Esophagus (tissue), 2 donors: ENCODE results near the gene FAM227B. TPM values are rescaled to one million over a fixed set of nuclear protein-coding genes. Genes with fewer than 3 reads are reported as not detected.

Source experiments
- H3K27ac ChIP-seq, 2 donors: one replicate each; pipeline ENCODE4 v1.5.1; 2013; ENCODE audit warnings: low read depth in 2 of 2, mild to moderate bottlenecking in 2 of 2, inconsistent platforms in 1 of 2, low read length in 1 of 2, moderate library complexity in 1 of 2
- H3K27me3 ChIP-seq, 2 donors: one replicate each; pipeline ENCODE4 v1.6.1; 2013; ENCODE audit warnings: low read length in 2 of 2, control low read depth in 1 of 2, mild to moderate bottlenecking in 1 of 2; ENCODE audit not compliant: insufficient read depth in 2 of 2, control insufficient read depth in 1 of 2
- H3K36me3 ChIP-seq, 2 donors: one replicate each; pipeline ENCODE4 v1.6.1; 2013; ENCODE audit warnings: low read length in 1 of 2; ENCODE audit not compliant: control insufficient read depth in 2 of 2, insufficient read depth in 2 of 2
- H3K4me1 ChIP-seq, 2 donors: one replicate each; pipeline ENCODE4 v1.6.1; 2013; ENCODE audit warnings: low read length in 1 of 2; ENCODE audit not compliant: control insufficient read depth in 2 of 2, insufficient read depth in 2 of 2
- H3K4me3 ChIP-seq, 2 donors: one replicate each; pipeline ENCODE4 v1.5.1; 2013; ENCODE audit warnings: low read length in 2 of 2, mild to moderate bottlenecking in 2 of 2, low read depth in 1 of 2, moderate library complexity in 1 of 2
- H3K9me3 ChIP-seq, 2 donors: one replicate each; pipeline ENCODE4 v1.6.1; 2013; ENCODE audit warnings: mild to moderate bottlenecking in 2 of 2, low read depth in 1 of 2, low read length in 1 of 2, moderate library complexity in 1 of 2; ENCODE audit not compliant: control insufficient read depth in 2 of 2, insufficient read depth in 1 of 2
- WGBS, 2 donors: extraction: QIAGEN DNeasy Blood & Tissue Kit; methylation state at CpG; one replicate each; pipeline ENCODE4 v1.1.7; 2013; 5-methylcytosine and 5-hydroxymethylcytosine counted together
- polyA plus RNA-seq, 2 donors: library from polyadenylated mRNA; stranded (reverse); fragments of 200-250 nt; gene quantifications; one replicate each; pipeline ENCODE4 v1.2.3, GENCODE V29; 2013
- donor health status: healthy with polysubstance abuse.
- donor health status: Bipolar disorder and iron deficiency.

FAM227B gene
- polyA plus RNA-seq, 2 donors, result 1.1 to 2.0 TPM

GRCh38 chr15:49464522-49464921 lies 156.1 kb downstream of the FAM227B start:
- 89 to 91% methylated on average over 3 of the region's 3 CpGs for WGBS, 2 donors
- Histone ChIP-seq H3K4me1 (no peaks in the 10 kb centered on the region), H3K36me3 (no peaks in the 10 kb centered on the region), H3K4me3 (no peak overlapping the region), H3K27ac (no peak overlapping the region), H3K9me3 (no peaks in the 10 kb centered on the region), H3K27me3 (no peaks in the 10 kb centered on the region)

GRCh38 chr15:49462232-49462844 lies 158.3 kb downstream of the FAM227B start:
- no peaks in the 10 kb centered on the region for H3K9me3 ChIP-seq
- H3K27me3 ChIP-seq, result no peaks in the 10 kb centered on the region
- 51 to 62% methylated on average over 2 of the region's 2 CpGs for WGBS, 2 donors
- no peak overlapping the region for H3K27ac ChIP-seq
- H3K4me1 ChIP-seq, result no peaks in the 10 kb centered on the region
- no peaks in the 10 kb centered on the region for H3K36me3 ChIP-seq
- no peak overlapping the region for H3K4me3 ChIP-seq

- Histone ChIP-seq H3K27ac (no peak overlapping the region), H3K36me3 (no peaks in the 10 kb centered on the region), H3K27me3 (no peaks in the 10 kb centered on the region), H3K4me1 (no peaks in the 10 kb centered on the region), H3K9me3 (no peaks in the 10 kb centered on the region), H3K4me3 (no peak overlapping the region)
- 45 to 54% methylated on average over 2 of the region's 2 CpGs for WGBS, 2 donors
Measured at GRCh38 chr15:49460411-49460941, 160.1 kb downstream of the FAM227B start.

- Histone ChIP-seq H3K4me1 (no peaks in the 10 kb centered on the region), H3K9me3 (no peaks in the 10 kb centered on the region), H3K4me3 (no peak overlapping the region), H3K36me3 (no peaks in the 10 kb centered on the region), H3K27me3 (no peaks in the 10 kb centered on the region), H3K27ac (no peak overlapping the region)
- 25 to 26% methylated on average over 2 of the region's 2 CpGs for WGBS, 2 donors
Measured at GRCh38 chr15:49458145-49458544, 162.5 kb downstream of the FAM227B start.

GRCh38 chr15:49456166-49456565 lies 164.5 kb downstream of the FAM227B start:
- H3K4me1 ChIP-seq, result no peaks in the 10 kb centered on the region
- no peaks in the 10 kb centered on the region for H3K27me3 ChIP-seq
- no peak overlapping the region for H3K4me3 ChIP-seq
- H3K36me3 ChIP-seq, result no peaks in the 10 kb centered on the region
- no peaks in the 10 kb centered on the region for H3K9me3 ChIP-seq
- no peak overlapping the region for H3K27ac ChIP-seq

DNA sequence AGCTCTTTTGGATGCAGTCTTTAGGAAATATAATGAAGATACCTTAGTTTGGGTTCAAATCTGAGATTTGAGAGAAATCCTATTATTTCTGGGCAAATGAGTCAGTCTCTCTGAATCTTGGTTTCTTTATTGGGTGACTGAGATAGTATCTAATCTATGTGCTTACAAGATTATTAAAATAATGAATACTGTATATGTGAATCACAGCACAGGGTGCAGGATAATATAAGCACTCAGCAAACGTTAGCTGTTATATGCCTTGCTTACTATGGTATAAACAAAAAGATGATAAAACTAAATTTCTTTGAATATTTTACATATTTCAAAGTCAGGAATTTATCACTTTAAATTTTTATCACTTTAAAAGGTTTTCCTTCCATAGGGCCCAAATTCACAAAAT lies 168.0 kb downstream of the FAM227B start:
- Histone ChIP-seq H3K9me3 (no peaks in the 10 kb centered on the region), H3K36me3 (no peaks in the 10 kb centered on the region), H3K27ac (no peak overlapping the region), H3K4me1 (no peaks in the 10 kb centered on the region), H3K27me3 (no peaks in the 10 kb centered on the region), H3K4me3 (no peak overlapping the region)
- 63 to 72% methylated on average over 1 of the region's 1 CpG for WGBS, 2 donors

DNA sequence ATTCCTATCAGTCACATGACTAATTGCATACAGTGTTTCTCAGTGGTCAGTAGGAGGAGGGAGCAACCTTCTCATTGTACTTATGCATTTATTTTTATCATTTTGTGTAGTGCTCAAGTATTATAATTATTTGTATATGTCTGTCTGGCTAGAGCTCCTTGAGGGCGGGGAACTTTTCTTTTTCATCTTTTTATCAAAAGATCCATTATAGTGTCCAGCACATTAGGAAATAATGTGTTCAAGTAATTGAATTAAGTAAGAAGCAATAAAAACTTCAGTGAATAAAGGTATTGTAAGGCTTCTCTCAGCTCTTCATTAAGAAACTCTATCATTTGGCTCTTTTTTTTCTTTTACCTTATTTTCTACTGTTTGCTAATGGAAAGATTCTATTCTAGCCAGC lies 178.8 kb downstream of the FAM227B start:
- Histone ChIP-seq H3K4me3 (no peak overlapping the region), H3K9me3 (no peaks in the 10 kb centered on the region), H3K27ac (no peak overlapping the region), H3K4me1 (no peaks in the 10 kb centered on the region), H3K27me3 (no peaks in the 10 kb centered on the region), H3K36me3 (no peaks in the 10 kb centered on the region)
- WGBS, 2 donors, result 90 to 100% methylated on average over 1 of the region's 1 CpG

DNA sequence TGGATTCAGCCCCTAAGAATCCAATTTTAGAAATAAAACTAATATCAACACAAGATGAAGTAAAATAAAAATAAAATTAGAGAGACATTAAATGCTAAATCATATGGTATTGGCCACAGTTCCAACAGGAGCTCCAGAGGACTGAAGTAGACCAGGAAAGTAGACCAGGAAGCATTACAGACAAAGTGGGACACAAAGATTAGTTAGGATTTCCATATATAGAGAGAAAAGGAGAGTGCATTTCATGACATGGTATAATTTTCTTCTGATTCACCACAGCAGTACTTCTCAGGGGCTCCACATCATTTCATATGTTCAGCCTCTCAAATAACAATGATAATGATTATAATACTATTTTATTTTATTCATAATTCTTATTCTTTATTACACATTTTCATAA lies 179.3 kb downstream of the FAM227B start:
- Histone ChIP-seq H3K4me1 (no peaks in the 10 kb centered on the region), H3K27me3 (no peaks in the 10 kb centered on the region), H3K27ac (no peak overlapping the region), H3K4me3 (no peak overlapping the region), H3K36me3 (no peaks in the 10 kb centered on the region), H3K9me3 (no peaks in the 10 kb centered on the region)

- Histone ChIP-seq H3K36me3 (no peaks in the 10 kb centered on the region), H3K27me3 (no peaks in the 10 kb centered on the region), H3K4me1 (no peaks in the 10 kb centered on the region), H3K4me3 (no peak overlapping the region), H3K9me3 (no peaks in the 10 kb centered on the region), H3K27ac (no peak overlapping the region)
- WGBS, 2 donors, result 39 to 50% methylated on average over 5 of the region's 5 CpGs
Measured at GRCh38 chr15:49439678-49440395, 180.8 kb downstream of the FAM227B start.
